K562 (cell line): ENCODE data around the gene GYG2. TPM values are rescaled to one million over a fixed set of nuclear protein-coding genes. Genes with fewer than 3 reads are reported as not detected.

Experiments used
- ATAC-seq: fragments of 200-7000 bp; cut with Tn5 transposase; 3 replicates; pipeline ENCODE4 v1.9.1; 2020; ENCODE audit warnings: moderate library complexity
- BruUV-seq: library from RNA; stranded (reverse); fragments of 400-500 nt; replicated peaks from 2 replicates; lab custom pipeline; 2021; lab: Mats Ljungman, UMichigan
- CTCF ChIA-PET: fragments of 300-600 bp; formaldehyde crosslinking; extraction: SDS; loops from one replicate; lab custom pipeline; 2021; ENCODE audit warnings: low intra/inter-chr PET ratio; lab: Yijun Ruan, JAX
- POLR2A ChIA-PET: fragments of 300-600, 350-650 bp; sonication (Branson Sonifier 250); formaldehyde crosslinking; extraction: SDS; loops from one replicate; lab custom pipeline; 2021; ENCODE audit warnings: antibody characterized with exemption, inconsistent platforms; lab: Yijun Ruan, JAX
- DNase-seq, 4 experiments: peaks; one replicate each; pipeline versions ENCODE4 v3.0.0 to v3.0.0-alpha.2; 2011 to 2018; ENCODE audit warnings: low spot score in 3 of 4, mixed read lengths in 3 of 4; ENCODE audit errors: extremely low read depth in 1 of 4
- FAIRE-seq: peaks from 2 replicates; lab custom pipeline; 2011; peaks lifted over from hg19 to GRCh38; lab: Jason Lieb, UNC
- H2AFZ ChIP-seq: 2 replicates; pipeline ENCODE4 v1.6.0; 2011; ENCODE audit warnings: low read depth, low read length, control low read depth, inconsistent platforms
- H3K27ac ChIP-seq: fragments of 200-600 bp; 3 replicates; pipeline ENCODE4 v1.8.0; 2011; ENCODE audit warnings: low read depth, mild to moderate bottlenecking, control low read depth, inconsistent platforms, low read length, moderate library complexity, mixed read lengths; ENCODE audit errors: extremely low read depth
- H3K27me3 ChIP-seq, 2 experiments: fragments of 300-600 bp in 1 of 2; 2 replicates in 1 of 2; 3 replicates in 1 of 2; pipeline versions ENCODE4 v1.6.0 to v1.8.0; 2011; ENCODE audit warnings: inconsistent platforms in 2 of 2, low read length in 2 of 2, mild to moderate bottlenecking in 1 of 2, mixed read lengths in 1 of 2, moderate library complexity in 1 of 2; ENCODE audit not compliant: control insufficient read depth in 2 of 2, insufficient read depth in 2 of 2
- H3K36me3 ChIP-seq: fragments of 300-600 bp; 3 replicates; pipeline ENCODE4 v1.8.0; 2011; ENCODE audit warnings: mild to moderate bottlenecking, low read length, inconsistent platforms; ENCODE audit not compliant: control insufficient read depth, insufficient read depth
- H3K4me1 ChIP-seq, 2 experiments: fragments of 200-600 bp in 1 of 2; replicated peaks in 1 of 2; 2 replicates in 1 of 2; 3 replicates in 1 of 2; pipeline versions ENCODE4 v1.5.1 to v1.8.0; 2011; ENCODE audit warnings: inconsistent platforms in 2 of 2, low read length in 2 of 2, mild to moderate bottlenecking in 1 of 2, mixed read lengths in 1 of 2, moderate library complexity in 1 of 2; ENCODE audit not compliant: control insufficient read depth in 2 of 2, insufficient read depth in 2 of 2
- H3K4me2 ChIP-seq: 2 replicates; pipeline ENCODE4 v1.6.1; 2011; ENCODE audit warnings: low read length, control low read depth, inconsistent platforms, mixed read lengths; ENCODE audit not compliant: insufficient read depth
- H3K4me3 ChIP-seq: fragments of 200-600 bp; sonication (generic), shearing (Covaris generic); 2 replicates; pipeline ENCODE4 v1.5.1; 2016; ENCODE audit warnings: control low read depth, inconsistent platforms
- H3K79me2 ChIP-seq: fragments of 200-600 bp; 3 replicates; pipeline ENCODE4 v1.8.0; 2011; ENCODE audit warnings: low read length, inconsistent platforms; ENCODE audit not compliant: control insufficient read depth, insufficient read depth
- H3K9ac ChIP-seq, 2 experiments: 2 replicates each; pipeline versions ENCODE4 v1.6.0 to v1.6.1; 2011; ENCODE audit warnings: low read depth in 2 of 2, low read length in 2 of 2, control low read depth in 1 of 2, inconsistent platforms in 1 of 2, mild to moderate bottlenecking in 1 of 2, mixed read lengths in 1 of 2; ENCODE audit not compliant: insufficient read depth in 1 of 2
- H3K9me1 ChIP-seq: one replicate; pipeline ENCODE4 v1.6.0; 2011; ENCODE audit warnings: inconsistent platforms, mild to moderate bottlenecking, low read length, moderate library complexity; ENCODE audit not compliant: control insufficient read depth, insufficient read depth
- H3K9me3 ChIP-seq: replicated peaks from 2 replicates; pipeline ENCODE4 v1.5.1; 2011; ENCODE audit warnings: low read depth, low read length, inconsistent platforms; ENCODE audit not compliant: control insufficient read depth, insufficient read depth
- H4K20me1 ChIP-seq: replicated peaks from 2 replicates; pipeline ENCODE4 v1.6.1; 2011; ENCODE audit warnings: low read length, inconsistent platforms, mixed read lengths; ENCODE audit not compliant: control insufficient read depth, insufficient read depth
- ATF1 ChIP-seq, 2 experiments: fragments of 450-650 bp in 1 of 2; IDR thresholded peaks; 2 replicates each; pipeline ENCODE4 v1.6.1; 2016; ENCODE audit warnings: missing compliant biosample characterization in 1 of 2, missing genetic modification characterization in 1 of 2
- ATF7 ChIP-seq: fragments of 450-650 bp; IDR thresholded peaks from 2 replicates; pipeline ENCODE4 v1.7.1; 2014; ENCODE audit warnings: mild to moderate bottlenecking, moderate library complexity
- CCNT2 ChIP-seq: IDR thresholded peaks from 2 replicates; pipeline ENCODE4 v1.6.1; 2011; ENCODE audit warnings: borderline replicate concordance, low read depth, mild to moderate bottlenecking, moderate library complexity, mixed read lengths, low read length; ENCODE audit not compliant: insufficient read length; ENCODE audit errors: extremely low read depth
- CREB1 ChIP-seq, 2 experiments: sonication (generic) in 1 of 2; formaldehyde crosslinking in 1 of 2; IDR thresholded peaks; 2 replicates each; pipeline versions ENCODE4 v1.6.1 to v1.8.0; 2012 to 2022; ENCODE audit warnings: inconsistent platforms in 1 of 2, mild to moderate bottlenecking in 1 of 2, missing genetic modification reagents in 1 of 2, moderate library complexity in 1 of 2
- CTBP1 ChIP-seq: fragments of 450-650 bp; IDR thresholded peaks from 2 replicates; pipeline ENCODE4 v1.6.1; 2016; ENCODE audit warnings: borderline replicate concordance
- HMG20B ChIP-seq: fragments of 250-450 bp; sonication (Bioruptor Pico); IDR thresholded peaks from 2 replicates; pipeline ENCODE4 v1.5.0; 2021; ENCODE audit warnings: mild to moderate bottlenecking
- L3MBTL2 ChIP-seq: fragments of 450-650 bp; IDR thresholded peaks from 2 replicates; pipeline ENCODE4 v1.6.1; 2016; ENCODE audit warnings: mild to moderate bottlenecking, moderate library complexity
- MYC ChIP-seq, 2 experiments: fragments of 250-450 bp in 1 of 2; sonication (Bioruptor Pico) in 1 of 2; IDR thresholded peaks; 2 replicates each; pipeline versions ENCODE4 v1.5.1 to v1.6.1; 2012 to 2021; ENCODE audit warnings: low read depth in 2 of 2, borderline replicate concordance in 1 of 2, improper control_type of control experiment in 1 of 2, low read length in 1 of 2, mild to moderate bottlenecking in 1 of 2, moderate library complexity in 1 of 2
- NBN ChIP-seq: fragments of 450-650 bp; IDR thresholded peaks from 2 replicates; pipeline ENCODE4 v1.6.1; 2016; ENCODE audit warnings: low read depth, mild to moderate bottlenecking
- NR4A1 ChIP-seq, 2 experiments: fragments of 250-450 bp in 1 of 2; fragments of 450-650 bp in 1 of 2; sonication (Bioruptor Pico) in 1 of 2; IDR thresholded peaks; 2 replicates each; pipeline versions ENCODE4 v1.4.0 to v1.6.1; 2016 to 2020; ENCODE audit warnings: mild to moderate bottlenecking in 2 of 2, missing compliant biosample characterization in 1 of 2, missing genetic modification characterization in 1 of 2, moderate library complexity in 1 of 2
- NRF1 ChIP-seq, 2 experiments: fragments of 450-650 bp; IDR thresholded peaks in 1 of 2; conservative IDR thresholded peaks in 1 of 2; 2 replicates each; pipeline ENCODE4 v1.6.1; 2014; ENCODE audit warnings: mild to moderate bottlenecking in 2 of 2
- ZBTB40 ChIP-seq, 2 experiments: fragments of 450-650 bp in 1 of 2; sonication (generic) in 1 of 2; formaldehyde crosslinking in 1 of 2; IDR thresholded peaks; 2 replicates each; pipeline versions ENCODE4 v1.7.1 to v1.9.0; 2016 to 2022; ENCODE audit warnings: inconsistent platforms in 1 of 2, mild to moderate bottlenecking in 1 of 2, missing genetic modification reagents in 1 of 2
- WGBS: fragments of 100-300 bp; shearing (Covaris generic); methylation state at CpG from one replicate; pipeline ENCODE4 v1.1.6; 2016; ENCODE audit warnings: low coverage, mixed read lengths; ENCODE audit not compliant: insufficient coverage; ENCODE audit errors: missing lambda C conversion rate; 5-methylcytosine and 5-hydroxymethylcytosine counted together
- in situ Hi-C: fragments of 300-500 bp; cut with MboI; formaldehyde crosslinking; loops from 4 replicates; pipeline ENCODE4 v1.15.0; 2018; ENCODE audit warnings: inconsistent platforms, mixed read lengths
- intact Hi-C: fragments of 100-400 bp; cut with micrococcal nuclease; formaldehyde crosslinking; loops from 2 replicates; pipeline ENCODE4 v1.14.2; 2022
- polyA plus RNA-seq, 8 experiments: library from polyadenylated mRNA; depleted of rRNA in 4 of 8; stranded (reverse) in 5 of 8; unstranded in 3 of 8; fragments of >200 nt; fragmentation: Nextera tagmentation in 2 of 8; fragmentation: Illumina TruSeq in 1 of 8; extraction: Ambion mirVana in 2 of 8; extraction: Trizol in 1 of 8; gene quantifications; 2 replicates each; pipeline versions ENCODE4 v1.2.1 to v1.2.3, GENCODE V29; 2011 to 2014; ENCODE audit warnings: inconsistent platforms in 1 of 8, missing spikeins in 1 of 8
- total RNA-seq, 7 experiments: library from RNA; depleted of rRNA in 6 of 7; stranded (reverse); fragments of >200 nt in 6 of 7; fragmentation: Illumina TruSeq in 2 of 7; extraction: Trizol in 2 of 7; gene quantifications; 2 replicates each; pipeline versions ENCODE4 v1.2.1 to v1.2.3, GENCODE V29; 2011 to 2021; ENCODE audit warnings: low replicate concordance in 1 of 7

The GYG2 gene
- total and polyA plus RNA-seq, 9 of the 15 experiments (the other 6 are each of a cell fraction or from before 2014, with no cell fraction given), result 0.24 to 4.4 (median 2.9) TPM

DNA sequence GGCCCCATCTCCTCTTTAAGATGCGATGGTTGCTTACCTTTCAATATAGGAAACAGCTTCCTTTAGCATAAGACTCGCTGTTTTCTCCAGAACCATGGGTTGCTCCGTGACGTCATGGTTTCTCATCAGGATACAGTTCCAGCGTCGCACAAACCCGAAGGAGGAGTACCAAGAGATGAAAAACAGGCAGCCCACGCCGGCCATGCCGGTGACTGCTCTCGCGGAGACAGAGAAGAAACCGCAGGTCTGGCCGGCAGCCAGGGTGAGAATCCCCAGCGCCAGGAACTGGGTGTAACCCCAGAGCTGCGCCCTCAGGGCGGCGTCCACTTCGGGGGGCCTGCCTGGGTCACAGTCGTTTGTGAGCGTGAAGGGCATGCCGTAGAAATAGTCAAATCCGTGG is 89.0 kb downstream of the GYG2 start:
- FAIRE-seq (no peak), DNase-seq (peak; percentile 15 to 81 (median 28)), ATAC-seq (peak; percentile 86)
- in situ Hi-C loops (no loop called here), intact Hi-C loops (no loop called here)
- Histone ChIP-seq H2AFZ (peak overlapping the region; percentile 64; the same call in 1 of the 2 replicates), H3K9ac (no peak overlapping the region; a peak in 1 of 4 replicates), H3K36me3 (no peaks in the 10 kb centered on the region), H3K9me3 (no peaks in the 10 kb centered on the region), H3K79me2 (no peaks in the 10 kb centered on the region), H3K4me2 (peak overlapping the region; percentile 48; the same call in 1 of the 2 replicates), H3K4me3 (no peak overlapping the region), H3K9me1 (no peaks in the 10 kb centered on the region), H3K27me3 (no peaks in the 10 kb centered on the region), H4K20me1 (no peaks in the 10 kb centered on the region), H3K4me1 (peaks cover 7 to 13% of the 10 kb centered on the region in 2 experiments; a peak in 4 of 5 replicates), H3K27ac (no peak overlapping the region)
- CTCF ChIA-PET, result no interaction called here
- POLR2A ChIA-PET, result no interaction called here
- WGBS, result 1% methylated on average over 11 of the region's 23 CpGs
- no TSS peak for BruUV-seq
- TF ChIP-seq CCNT2 (peak; percentile 22), ATF1 (CRISPR knock-in tag; IDR thresholded peaks at IDR 0.05) (no peak), ATF1 (tag; IDR thresholded peaks at IDR 0.05) (peak; percentile 84), HMG20B (CRISPR knock-in tag) (no peak), NBN (no peak), NR4A1 (CRISPR knock-in tag; IDR thresholded peaks at IDR 0.05) (no peak), NR4A1 (tag; IDR thresholded peaks at IDR 0.05) (no peak), NRF1 (conservative IDR thresholded peaks at IDR 0.05 in 1 of 2, IDR thresholded peaks at IDR 0.05 in 1 of 2) (peak; percentile 15 to 29; a peak in 1 of 4 replicates), L3MBTL2 (peak; percentile 55), MYC (IDR thresholded peaks at IDR 0.05; ENCODE audit: low read depth, low read length) (peak; percentile 33; the same call in 1 of the 2 replicates), MYC (CRISPR knock-in tag; IDR thresholded peaks at IDR 0.05; ENCODE audit: borderline replicate concordance, low read depth) (no peak), CTBP1 (peak; percentile 58; the same call in 1 of the 2 replicates), CREB1 (IDR thresholded peaks at IDR 0.05) (0 out of 2 replicates have a peak, but pooled peaks have one; percentile 11), CREB1 (CRISPR knock-in tag; IDR thresholded peaks at IDR 0.05) (no peak), ATF7 (peak; percentile 85), ZBTB40 (IDR thresholded peaks at IDR 0.05) (no peak), ZBTB40 (CRISPR knock-in tag; IDR thresholded peaks at IDR 0.05) (no peak)
